H9 (cell line): ENCODE results near the gene MCRIP2. TPM values are rescaled to one million over a fixed set of nuclear protein-coding genes. Genes with fewer than 3 reads are reported as not detected.
A peak's percentile ranks its signal among the peaks of the same experiment; 100 is the strongest.

ENCODE experiments used
- DNase-seq: peaks from one replicate; pipeline ENCODE4 v3.0.0-alpha.2; 2017
- H2AFZ ChIP-seq: one replicate; pipeline ENCODE4 v1.6.1; 2013; ENCODE audit warnings: mild to moderate bottlenecking, low read length, control low read depth, moderate library complexity
- H2AK5ac ChIP-seq: 2 replicates; pipeline ENCODE4 v1.6.1; 2013; ENCODE audit warnings: low read length, control low read depth, mixed read lengths; ENCODE audit not compliant: insufficient read length
- H2BK120ac ChIP-seq: one replicate; pipeline ENCODE4 v1.6.1; 2013; ENCODE audit warnings: low read depth, mild to moderate bottlenecking, low read length, control low read depth, inconsistent platforms; ENCODE audit not compliant: poor library complexity, severe bottlenecking
- H2BK12ac ChIP-seq: 2 replicates; pipeline ENCODE4 v1.6.1; 2013; ENCODE audit warnings: low read length, control low read depth, mixed read lengths, low read depth; ENCODE audit not compliant: insufficient read length
- H2BK15ac ChIP-seq: 2 replicates; pipeline ENCODE4 v1.6.1; 2013; ENCODE audit warnings: low read depth, low read length, control low read depth
- H2BK20ac ChIP-seq: one replicate; pipeline ENCODE4 v1.6.1; 2013; ENCODE audit warnings: low read depth, mild to moderate bottlenecking, low read length, control low read depth, inconsistent platforms; ENCODE audit not compliant: poor library complexity, severe bottlenecking
- H2BK5ac ChIP-seq: 2 replicates; pipeline ENCODE4 v1.6.1; 2013; ENCODE audit warnings: low read length, control low read depth, mixed read lengths; ENCODE audit not compliant: insufficient read length
- H3K14ac ChIP-seq: 2 replicates; pipeline ENCODE4 v1.6.1; 2013; ENCODE audit warnings: low read length, control low read depth; ENCODE audit not compliant: insufficient read depth
- H3K18ac ChIP-seq: 2 replicates; pipeline ENCODE4 v1.6.1; 2013; ENCODE audit warnings: low read depth, mild to moderate bottlenecking, mixed read lengths, low read length, control low read depth; ENCODE audit not compliant: insufficient read length
- H3K23ac ChIP-seq: 2 replicates; pipeline ENCODE4 v1.6.1; 2013; ENCODE audit warnings: low read length, control low read depth, mixed read lengths, low read depth; ENCODE audit not compliant: insufficient read length
- H3K23me2 ChIP-seq: 2 replicates; pipeline ENCODE4 v1.6.1; 2013; ENCODE audit warnings: low read depth, mild to moderate bottlenecking, mixed read lengths, low read length, control low read depth; ENCODE audit not compliant: insufficient read length, poor library complexity, severe bottlenecking
- H3K27ac ChIP-seq: 2 replicates; pipeline ENCODE4 v1.5.1; 2013; ENCODE audit warnings: low read length, control low read depth, mixed read lengths, low read depth; ENCODE audit not compliant: insufficient read length
- H3K27me3 ChIP-seq: 2 replicates; pipeline ENCODE4 v1.6.1; 2013; ENCODE audit warnings: low read length, control low read depth, inconsistent platforms; ENCODE audit not compliant: insufficient read depth
- H3K4ac ChIP-seq: 2 replicates; pipeline ENCODE4 v1.6.1; 2013; ENCODE audit warnings: low read depth, mild to moderate bottlenecking, control low read depth, inconsistent platforms, low read length, moderate library complexity
- H3K4me1 ChIP-seq: 2 replicates; pipeline ENCODE4 v1.6.1; 2013; ENCODE audit warnings: low read length, control low read depth, inconsistent platforms; ENCODE audit not compliant: insufficient read depth
- H3K4me2 ChIP-seq: 2 replicates; pipeline ENCODE4 v1.6.1; 2013; ENCODE audit warnings: low read length, control low read depth, mixed read lengths; ENCODE audit not compliant: insufficient read length, insufficient read depth
- H3K56ac ChIP-seq: 2 replicates; pipeline ENCODE4 v1.6.1; 2013; ENCODE audit warnings: low read depth, mild to moderate bottlenecking, mixed read lengths, low read length, control low read depth; ENCODE audit not compliant: insufficient read length
- H3K79me1 ChIP-seq: 2 replicates; pipeline ENCODE4 v1.6.1; 2013; ENCODE audit warnings: low read depth, mild to moderate bottlenecking, moderate library complexity, low read length, control low read depth, inconsistent platforms; ENCODE audit not compliant: insufficient read depth, poor library complexity, severe bottlenecking
- H3K79me2 ChIP-seq: 2 replicates; pipeline ENCODE4 v1.6.1; 2013; ENCODE audit warnings: low read length, control low read depth, inconsistent platforms; ENCODE audit not compliant: insufficient read depth
- H3K9ac ChIP-seq: 2 replicates; pipeline ENCODE4 v1.6.1; 2013; ENCODE audit warnings: low read length, control low read depth, mixed read lengths; ENCODE audit not compliant: insufficient read length; ENCODE audit errors: extremely low read depth
- H3K9me3 ChIP-seq: one replicate; pipeline ENCODE4 v1.6.1; 2013; ENCODE audit warnings: low read depth, low read length, inconsistent platforms; ENCODE audit not compliant: control insufficient read depth
- H3T11ph ChIP-seq: one replicate; pipeline ENCODE4 v1.6.1; 2013; ENCODE audit warnings: mild to moderate bottlenecking, low read length, control low read depth, inconsistent platforms
- H4K20me1 ChIP-seq: one replicate; pipeline ENCODE4 v1.6.1; 2013; ENCODE audit not compliant: control insufficient read depth, insufficient read length, insufficient read depth
- H4K5ac ChIP-seq: 2 replicates; pipeline ENCODE4 v1.6.1; 2013; ENCODE audit warnings: low read depth, mild to moderate bottlenecking, mixed read lengths, low read length, control low read depth; ENCODE audit not compliant: insufficient read length
- H4K8ac ChIP-seq: replicated peaks from 2 replicates; pipeline ENCODE4 v1.6.1; 2013; ENCODE audit warnings: low read length, control low read depth, mixed read lengths, low read depth; ENCODE audit not compliant: insufficient read length
- H4K91ac ChIP-seq: 2 replicates; pipeline ENCODE4 v1.6.1; 2013; ENCODE audit warnings: low read depth, mild to moderate bottlenecking, moderate library complexity, mixed read lengths, low read length, control low read depth; ENCODE audit not compliant: insufficient read length
- H3K27ac Mint-ChIP-seq, 3 experiments: 2 replicates in 2 of 3; 3 replicates in 1 of 3; pipeline ENCODE4 v1.8.0; 2020 to 2021; ENCODE audit warnings: mixed read lengths in 3 of 3, mild to moderate bottlenecking in 1 of 3, moderate library complexity in 1 of 3
- H3K27me3 Mint-ChIP-seq: 2 replicates; pipeline ENCODE4 v1.8.0; 2021; ENCODE audit warnings: low read depth, mild to moderate bottlenecking, moderate library complexity, mixed read lengths
- H3K36me3 Mint-ChIP-seq, 3 experiments: 2 replicates in 2 of 3; 3 replicates in 1 of 3; pipeline ENCODE4 v1.8.0; 2020 to 2021; ENCODE audit warnings: low read depth in 3 of 3, mixed read lengths in 3 of 3; ENCODE audit not compliant: insufficient read depth in 1 of 3
- H3K4me1 Mint-ChIP-seq, 2 experiments: 2 replicates each; pipeline ENCODE4 v1.8.0; 2020; ENCODE audit warnings: mixed read lengths in 2 of 2
- H3K4me3 Mint-ChIP-seq, 2 experiments: 2 replicates in 1 of 2; 3 replicates in 1 of 2; pipeline ENCODE4 v1.8.0; 2020 to 2021; ENCODE audit warnings: mild to moderate bottlenecking in 2 of 2, mixed read lengths in 2 of 2, moderate library complexity in 1 of 2
- H3K9me3 Mint-ChIP-seq, 2 experiments: 2 replicates in 1 of 2; 3 replicates in 1 of 2; pipeline ENCODE4 v1.8.0; 2020; ENCODE audit warnings: mild to moderate bottlenecking in 2 of 2, mixed read lengths in 2 of 2, moderate library complexity in 1 of 2
- CTCF ChIP-seq: fragments of 200-600 bp; sonication (generic); conservative IDR thresholded peaks from 3 replicates; pipeline ENCODE4 v1.8.0; 2021; ENCODE audit warnings: antibody characterized with exemption, mild to moderate bottlenecking
- WGBS: extraction: QIAGEN DNeasy Blood & Tissue Kit; methylation state at CpG from one replicate; pipeline ENCODE4 v1.1.7; 2013; ENCODE audit warnings: missing lambda C conversion rate, low lambda C conversion rate, mixed read lengths; ENCODE audit not compliant: insufficient read length; ENCODE audit errors: extremely low coverage; 5-methylcytosine and 5-hydroxymethylcytosine counted together
- total RNA-seq: library from RNA; stranded (reverse); gene quantifications from 2 replicates; pipeline ENCODE4 v1.2.1, GENCODE V29; 2021

The MCRIP2 gene
- total RNA-seq, 1 experiment from 2014 or later = 52.5 TPM

GRCh38 chr16:683396-684070 is 41.9 kb downstream of the MCRIP2 start:
- peaks cover 2% of the 10 kb centered on the region; the same call in 1 of the 2 replicates for H3K79me2 ChIP-seq
- no peak for DNase-seq

More at GRCh38 chr16:683396-684070, 41.9 kb downstream of the MCRIP2 start:
- H3K9ac ChIP-seq = peak overlapping the region; percentile 21
- Mint-ChIP-seq H3K27me3 (no peaks in the 10 kb centered on the region; the same call in 1 of the 2 replicates), H3K4me3 (peak overlapping the region; percentile 81 to 86), H3K4me1 (peaks cover 13 to 27% of the 10 kb centered on the region in 2 experiments), H3K9me3 (no peaks in the 10 kb centered on the region), H3K27ac (peak overlapping the region in 1 of 3 experiments; percentile 83; a peak in 2 of 7 replicates), H3K36me3 (peaks cover 15 to 47% (median 44%) of the 10 kb centered on the region in 3 experiments; a peak in 6 of 7 replicates)
- no peak overlapping the region for H2AK5ac ChIP-seq
- no peak overlapping the region for H3K23ac ChIP-seq
- H4K8ac ChIP-seq = no peak overlapping the region
- no peak overlapping the region for H2BK12ac ChIP-seq
- H3K18ac ChIP-seq = no peak overlapping the region
- no peak overlapping the region for H3T11ph ChIP-seq
- H4K5ac ChIP-seq = no peak overlapping the region
- H3K23me2 ChIP-seq = peaks cover 11% of the 10 kb centered on the region
- H3K14ac ChIP-seq = no peak overlapping the region
- WGBS = no CpG with 5 or more reads among the region's 57 CpGs
- no peak overlapping the region for H2BK120ac ChIP-seq
- no peak overlapping the region for H3K4ac ChIP-seq
- H3K79me1 ChIP-seq = no peaks in the 10 kb centered on the region
- H2BK15ac ChIP-seq = no peak overlapping the region
- H3K4me2 ChIP-seq = peak overlapping the region; percentile 15
- no peaks in the 10 kb centered on the region for H4K20me1 ChIP-seq
- H3K9me3 ChIP-seq = no peaks in the 10 kb centered on the region
- TF ChIP-seq CTCF = no peak
- H3K27me3 ChIP-seq = no peaks in the 10 kb centered on the region
- no peak overlapping the region for H2AFZ ChIP-seq
- H3K27ac ChIP-seq = no peak overlapping the region
- no peak overlapping the region for H4K91ac ChIP-seq
- H3K4me1 ChIP-seq = no peaks in the 10 kb centered on the region
- H3K56ac ChIP-seq = no peak overlapping the region
- H2BK5ac ChIP-seq = no peak overlapping the region
- no peak overlapping the region for H2BK20ac ChIP-seq
